HEK293 (cell line): Measurements from ENCODE around the gene HOXA11.

Source experiments
- BCL11A ChIP-seq: fragments of 450-650 bp; formaldehyde crosslinking; IDR thresholded peaks from 2 replicates; pipeline ENCODE4 v1.5.1; 2016; ENCODE audit warnings: low read depth, missing biosample characterization, missing genetic modification characterization
- ELK4 ChIP-seq: IDR thresholded peaks from 2 replicates; pipeline ENCODE4 v1.6.1; 2011; ENCODE audit warnings: mild to moderate bottlenecking, low read depth, low read length, borderline replicate concordance
- GLI4 ChIP-seq: fragments of 450-650 bp; formaldehyde crosslinking; IDR thresholded peaks from 2 replicates; pipeline ENCODE4 v1.5.1; 2016; ENCODE audit warnings: missing biosample characterization, missing genetic modification characterization
- GLIS1 ChIP-seq: fragments of 450-650 bp; formaldehyde crosslinking; IDR thresholded peaks from 2 replicates; pipeline ENCODE4 v1.5.1; 2016; ENCODE audit warnings: missing biosample characterization, missing genetic modification characterization
- GLIS2 ChIP-seq: fragments of 450-650 bp; formaldehyde crosslinking; IDR thresholded peaks from 2 replicates; pipeline ENCODE4 v1.5.1; 2016; ENCODE audit warnings: missing biosample characterization, missing genetic modification characterization
- KLF1 ChIP-seq: fragments of 450-650 bp; formaldehyde crosslinking; IDR thresholded peaks from 2 replicates; pipeline ENCODE4 v1.5.1; 2016; ENCODE audit warnings: missing biosample characterization, missing genetic modification characterization
- KLF10 ChIP-seq: fragments of 450-650 bp; IDR thresholded peaks from 2 replicates; pipeline ENCODE4 v1.5.1; 2018; ENCODE audit warnings: missing biosample characterization, mild to moderate bottlenecking, missing genetic modification characterization
- KLF17 ChIP-seq: fragments of 450-650 bp; formaldehyde crosslinking; IDR thresholded peaks from 2 replicates; pipeline ENCODE4 v1.5.1; 2016; ENCODE audit warnings: missing biosample characterization, missing genetic modification characterization
- KLF9 ChIP-seq: fragments of 450-650 bp; formaldehyde crosslinking; IDR thresholded peaks from 2 replicates; pipeline ENCODE4 v1.5.1; 2016; ENCODE audit warnings: missing biosample characterization, missing genetic modification characterization, low read depth
- PBX3 ChIP-seq: sonication (generic); formaldehyde crosslinking; IDR thresholded peaks from 2 replicates; pipeline ENCODE4 v1.8.1; 2022; ENCODE audit warnings: mild to moderate bottlenecking, moderate library complexity, missing genetic modification reagents
- PRDM4 ChIP-seq: fragments of 450-650 bp; formaldehyde crosslinking; IDR thresholded peaks from 2 replicates; pipeline ENCODE4 v1.5.1; 2017; ENCODE audit warnings: missing biosample characterization, missing genetic modification characterization
- SP7 ChIP-seq: fragments of 450-650 bp; formaldehyde crosslinking; IDR thresholded peaks from 2 replicates; pipeline ENCODE4 v1.5.1; 2016; ENCODE audit warnings: missing biosample characterization, missing genetic modification characterization
- WT1 ChIP-seq: fragments of 450-650 bp; formaldehyde crosslinking; IDR thresholded peaks from 2 replicates; pipeline ENCODE4 v1.5.1; 2016; ENCODE audit warnings: missing biosample characterization, missing genetic modification characterization
- ZBTB10 ChIP-seq: fragments of 450-650 bp; formaldehyde crosslinking; IDR thresholded peaks from 2 replicates; pipeline ENCODE4 v1.5.1; 2016; ENCODE audit warnings: missing biosample characterization, missing genetic modification characterization
- ZBTB48 ChIP-seq: fragments of 450-650 bp; formaldehyde crosslinking; IDR thresholded peaks from 2 replicates; pipeline ENCODE4 v1.5.1; 2016; ENCODE audit warnings: missing biosample characterization, missing genetic modification characterization
- ZFP3 ChIP-seq: fragments of 450-650 bp; formaldehyde crosslinking; IDR thresholded peaks from 2 replicates; pipeline ENCODE4 v1.5.1; 2016; ENCODE audit warnings: low read depth, missing biosample characterization, missing genetic modification characterization
- ZFP37 ChIP-seq: fragments of 450-650 bp; formaldehyde crosslinking; IDR thresholded peaks from 2 replicates; pipeline ENCODE4 v1.5.1; 2016; ENCODE audit warnings: missing biosample characterization, missing genetic modification characterization
- ZNF114 ChIP-seq: fragments of 450-650 bp; formaldehyde crosslinking; IDR thresholded peaks from 2 replicates; pipeline ENCODE4 v1.5.0; 2017; ENCODE audit warnings: missing biosample characterization, missing genetic modification characterization
- ZNF121 ChIP-seq: fragments of 450-650 bp; formaldehyde crosslinking; IDR thresholded peaks from 2 replicates; pipeline ENCODE4 v1.5.1; 2016; ENCODE audit warnings: missing biosample characterization, missing genetic modification characterization
- ZNF174 ChIP-seq: fragments of 450-650 bp; formaldehyde crosslinking; IDR thresholded peaks from 2 replicates; pipeline ENCODE4 v1.5.0; 2017; ENCODE audit warnings: missing biosample characterization, mild to moderate bottlenecking, missing genetic modification characterization
- ZNF324 ChIP-seq: fragments of 450-650 bp; formaldehyde crosslinking; IDR thresholded peaks from 2 replicates; pipeline ENCODE4 v1.5.1; 2016; ENCODE audit warnings: missing biosample characterization, missing genetic modification characterization
- ZNF518A ChIP-seq: fragments of 450-650 bp; formaldehyde crosslinking; conservative IDR thresholded peaks from 2 replicates; pipeline ENCODE4 v1.5.1; 2016; ENCODE audit warnings: low read depth, missing biosample characterization, missing genetic modification characterization
- ZNF600 ChIP-seq: fragments of 450-650 bp; formaldehyde crosslinking; IDR thresholded peaks from 2 replicates; pipeline ENCODE4 v1.5.1; 2016; ENCODE audit warnings: missing biosample characterization, missing genetic modification characterization
- ZNF658 ChIP-seq: fragments of 450-650 bp; formaldehyde crosslinking; IDR thresholded peaks from 2 replicates; pipeline ENCODE4; 2016; ENCODE audit warnings: missing biosample characterization, missing genetic modification characterization
- ZNF76 ChIP-seq: fragments of 450-650 bp; formaldehyde crosslinking; IDR thresholded peaks from 2 replicates; pipeline ENCODE4; 2016; ENCODE audit warnings: low read depth, missing biosample characterization, missing genetic modification characterization, borderline replicate concordance
- ZSCAN16 ChIP-seq: fragments of 450-650 bp; formaldehyde crosslinking; IDR thresholded peaks from 2 replicates; pipeline ENCODE4 v1.5.1; 2016; ENCODE audit warnings: missing biosample characterization, missing genetic modification characterization

HOXA11 gene

GRCh38 chr7:27199849-27200760 is 15.1 kb upstream of the HOXA11 start, which contains the start of gene HOXA13 (continued):
- TF ChIP-seq ZBTB10 (tag by site-specific recombination), result no peak
- peak; percentile 55; the same call in 1 of the 2 replicates for TF ChIP-seq KLF17 (tag by site-specific recombination)
- no peak for TF ChIP-seq ZNF174 (tag by site-specific recombination)
- 0 out of 2 replicates have a peak, but pooled peaks have one; percentile 30 for TF ChIP-seq ZFP37 (tag by site-specific recombination)
- TF ChIP-seq ZFP3 (tag by site-specific recombination), result no peak
- no peak for TF ChIP-seq ZNF324
- no peak for TF ChIP-seq PBX3
- TF ChIP-seq ZBTB48 (tag by site-specific recombination), result 0 out of 2 replicates have a peak, but pooled peaks have one; percentile 35
- peak; percentile 88 for TF ChIP-seq KLF1
- peak; percentile 88 for TF ChIP-seq ZNF600 (tag by site-specific recombination)
- peak; percentile 72 for TF ChIP-seq KLF9 (tag by site-specific recombination)
- TF ChIP-seq ZNF76 (tag by site-specific recombination), result peak; percentile 70
- no peak for TF ChIP-seq GLI4 (tag by site-specific recombination)
- TF ChIP-seq ZNF114 (tag by site-specific recombination), result no peak
- TF ChIP-seq ZNF658, result no peak
- TF ChIP-seq ZNF518A (tag by site-specific recombination), result no peak
- TF ChIP-seq ZSCAN16, result no peak
- TF ChIP-seq GLIS2, result peak; percentile 78
- TF ChIP-seq SP7 (tag by site-specific recombination), result peak; percentile 59; the same call in 1 of the 2 replicates
- no peak for TF ChIP-seq WT1
- no peak for TF ChIP-seq ZNF121 (tag by site-specific recombination)
- 0 out of 2 replicates have a peak, but pooled peaks have one; percentile 8 for TF ChIP-seq GLIS1 (tag by site-specific recombination)
- peak; percentile 8; the same call in 1 of the 2 replicates for TF ChIP-seq BCL11A (tag by site-specific recombination)
- peak; percentile 76 for TF ChIP-seq PRDM4
- no peak for TF ChIP-seq ELK4
- TF ChIP-seq KLF10 (tag by site-specific recombination), result no peak
